Kidney glomerular epithelial cell (primary cell): ENCODE data around the gene PLEKHH1.

Experiments used
- DNase-seq: peaks from one replicate; lab custom pipeline; 2025; lab: John Stamatoyannopoulos, UW

Gene PLEKHH1

GRCh38 chr14:67532998-67533753 lies at the start of gene PLEKHH1:
Gene PLEKHH1 (plus strand): TSS chr14:67533290. CDS start chr14:67541868, 8,578 bp downstream.
- peak; percentile 77 for DNase-seq

- no peak for DNase-seq
These were observed 49.4 kb upstream of the PLEKHH1 start for GRCh38 chr14:67483579-67484285.

DNA sequence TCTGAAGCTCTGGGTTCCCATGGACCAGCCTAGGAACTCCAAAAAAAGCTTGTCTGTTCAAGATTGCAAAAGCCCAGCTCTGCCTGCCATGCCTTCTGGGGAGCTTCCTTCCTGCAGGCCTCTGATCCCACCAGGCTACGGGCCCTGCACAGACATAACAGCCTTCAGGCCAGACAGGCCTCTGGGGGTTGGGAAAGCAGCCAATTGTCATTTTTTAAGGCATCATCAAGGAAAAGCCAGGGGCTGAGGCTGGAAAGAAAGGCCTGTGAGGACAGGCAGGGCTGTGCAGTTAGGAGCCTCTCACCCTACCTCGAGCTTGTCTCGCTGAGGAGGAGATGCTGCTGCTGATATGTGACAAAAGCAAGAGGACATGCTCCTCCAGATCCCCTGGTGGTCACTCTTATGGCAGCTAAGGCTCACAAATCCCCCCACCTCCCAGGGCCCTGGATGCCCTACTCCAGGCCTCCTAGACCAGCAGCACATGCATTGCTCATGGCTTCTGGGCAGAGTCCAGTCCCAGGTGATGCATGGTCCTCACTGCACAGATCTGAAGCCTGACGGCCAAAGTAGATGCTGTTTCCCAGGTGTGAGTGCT lies 47.5 kb upstream of the PLEKHH1 start:
- no peak for DNase-seq

GRCh38 chr14:67486890-67487289 lies 46.2 kb upstream of the PLEKHH1 start:
- no peak for DNase-seq

GRCh38 chr14:67487332-67487731 lies 45.8 kb upstream of the PLEKHH1 start:
- no peak for DNase-seq

- no peak for DNase-seq
These were observed 44.9 kb upstream of the PLEKHH1 start, which contains the start of gene TMEM229B for GRCh38 chr14:67487937-67488893. Gene TMEM229B (minus strand): TSS chr14:67488721. CDS start chr14:67473923, 14,798 bp downstream.

DNA sequence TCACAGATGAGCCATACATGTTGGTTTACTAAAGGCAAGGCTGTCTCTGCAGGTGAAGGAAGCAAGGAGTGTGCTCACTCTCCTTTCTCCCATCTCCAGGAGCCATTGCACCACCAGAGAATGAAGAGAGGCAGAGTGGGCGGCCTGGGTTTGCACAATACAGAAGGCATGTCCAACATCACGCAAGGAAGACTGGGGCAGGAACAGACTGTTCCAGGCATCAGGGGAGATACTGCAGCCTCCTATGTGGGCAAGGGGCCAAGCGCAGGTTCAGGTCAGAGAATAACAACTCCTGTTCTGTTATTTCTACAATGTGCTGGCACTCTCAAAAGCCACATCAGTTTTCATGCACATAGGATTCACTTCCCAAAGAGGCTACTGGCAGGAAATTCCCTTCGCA lies 42.9 kb upstream of the PLEKHH1 start:
- DNase-seq = no peak

GRCh38 chr14:67491285-67491684 lies 41.8 kb upstream of the PLEKHH1 start:
- no peak for DNase-seq

DNA sequence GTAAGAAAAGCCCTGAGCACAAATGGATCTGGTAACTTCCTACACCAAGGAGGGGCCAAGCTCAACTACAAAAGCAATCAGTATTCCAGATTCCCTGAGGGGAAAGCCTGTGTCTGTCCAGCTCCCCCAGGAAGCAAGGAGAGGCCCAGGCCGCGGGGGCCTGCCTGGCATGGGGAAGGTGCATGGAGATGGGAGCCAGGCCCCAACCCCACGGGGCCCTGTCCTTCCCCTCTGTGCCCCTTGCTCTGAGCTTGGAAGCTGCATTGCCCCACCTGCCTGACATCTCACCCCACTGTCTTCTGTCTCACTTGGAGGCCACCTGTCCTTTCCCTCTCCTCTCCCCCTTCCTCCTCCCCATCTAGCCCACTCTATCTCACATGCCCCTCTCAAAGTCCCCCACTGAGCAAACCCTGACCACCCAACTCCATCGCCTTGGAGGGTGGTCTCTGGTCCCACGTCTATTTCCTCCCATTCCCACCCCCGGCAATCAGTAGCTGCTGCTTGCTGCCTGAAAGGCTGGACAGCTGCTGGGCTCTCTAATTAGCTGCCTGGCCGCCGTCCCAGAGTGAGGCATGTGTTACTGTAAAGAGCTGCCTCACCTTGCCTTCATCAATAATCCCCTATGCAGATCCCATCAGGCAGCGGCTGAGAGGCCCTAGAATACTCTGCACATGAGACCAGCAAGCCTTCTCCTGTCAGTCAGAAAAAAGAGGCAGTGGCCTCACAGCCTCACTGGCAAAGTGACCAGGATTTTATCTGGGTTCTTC lies 41.2 kb upstream of the PLEKHH1 start:
- DNase-seq = no peak

DNA sequence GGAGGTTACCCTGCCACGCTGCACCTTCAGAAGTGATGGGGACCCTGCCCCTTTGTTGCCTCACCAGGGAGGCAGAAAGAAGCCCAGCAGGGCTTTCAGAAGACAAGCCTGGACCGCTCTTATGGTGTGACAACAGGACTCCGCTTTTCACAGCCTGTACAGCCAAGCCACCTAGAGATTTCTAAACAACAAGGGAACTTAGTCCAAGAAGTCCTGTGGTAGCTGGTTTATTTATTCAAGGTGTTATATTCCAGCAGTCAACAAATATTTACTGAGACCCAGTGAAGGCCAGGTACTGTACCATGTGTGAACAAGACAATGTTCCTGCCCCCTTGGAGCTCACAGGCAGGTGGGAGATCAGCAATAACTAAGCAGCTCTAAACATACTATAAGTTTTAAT lies 40.6 kb upstream of the PLEKHH1 start:
- no peak for DNase-seq

- DNase-seq = no peak
These were observed 39.9 kb upstream of the PLEKHH1 start for GRCh38 chr14:67493092-67493717.

DNA sequence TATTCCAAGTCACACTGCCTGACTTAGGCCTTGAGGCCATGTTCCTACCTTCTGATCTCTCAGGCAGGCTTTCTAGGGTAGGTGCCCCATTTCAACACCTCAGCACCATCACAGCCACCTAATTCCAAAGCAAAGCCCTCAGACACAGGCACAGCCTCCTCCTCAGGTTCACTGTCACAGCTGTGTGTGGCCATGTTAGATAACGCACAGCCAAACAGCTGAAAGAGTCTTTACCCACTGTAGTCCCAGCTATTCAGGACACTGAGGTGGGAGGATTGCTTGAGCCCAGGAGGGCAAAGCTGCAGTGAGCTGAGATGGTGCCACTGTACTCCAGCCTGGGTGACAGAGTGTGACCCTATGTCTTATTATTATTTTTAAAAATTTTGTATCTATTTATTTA lies 37.3 kb upstream of the PLEKHH1 start:
- no peak for DNase-seq

- no peak for DNase-seq
These were observed 35.9 kb upstream of the PLEKHH1 start for GRCh38 chr14:67497216-67497615.

DNA sequence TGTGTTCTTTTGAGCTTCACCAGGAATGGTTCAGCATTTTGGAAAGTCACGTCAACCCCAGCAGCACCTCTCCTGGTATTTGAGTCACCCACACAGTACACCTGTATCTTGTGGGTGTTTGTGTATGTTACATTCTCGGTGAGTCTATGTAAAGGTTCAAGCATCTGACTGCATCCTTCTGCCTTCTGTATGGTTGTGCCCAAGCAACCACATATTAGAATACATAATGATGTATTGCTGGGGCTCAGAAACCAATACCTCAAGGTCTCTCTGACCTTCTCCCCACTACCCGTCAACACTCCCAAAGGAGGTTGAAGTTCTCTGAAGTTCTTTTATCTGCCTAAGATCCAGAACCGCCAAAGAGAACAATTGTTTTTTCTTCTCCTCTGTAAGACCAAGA lies 35.4 kb upstream of the PLEKHH1 start:
- DNase-seq = no peak

DNA sequence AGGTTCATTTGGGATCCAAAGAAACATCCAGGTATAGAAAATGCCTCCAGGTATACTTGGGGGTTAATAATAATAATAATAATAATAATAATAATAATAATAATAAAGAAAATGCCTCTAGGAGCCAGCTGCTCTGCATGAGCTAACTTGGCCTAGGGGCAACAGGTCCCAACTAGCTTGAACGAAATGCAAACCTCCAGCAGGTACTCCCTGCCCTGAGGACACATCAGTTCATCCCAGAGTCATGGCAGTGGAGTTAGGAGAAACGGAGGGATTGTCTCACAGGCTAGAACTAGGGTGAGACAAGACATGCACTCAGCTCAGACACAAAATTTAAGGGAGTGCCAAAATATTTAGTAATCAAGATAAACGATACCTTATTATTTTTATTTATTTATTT lies 32.1 kb upstream of the PLEKHH1 start:
- DNase-seq = no peak

DNA sequence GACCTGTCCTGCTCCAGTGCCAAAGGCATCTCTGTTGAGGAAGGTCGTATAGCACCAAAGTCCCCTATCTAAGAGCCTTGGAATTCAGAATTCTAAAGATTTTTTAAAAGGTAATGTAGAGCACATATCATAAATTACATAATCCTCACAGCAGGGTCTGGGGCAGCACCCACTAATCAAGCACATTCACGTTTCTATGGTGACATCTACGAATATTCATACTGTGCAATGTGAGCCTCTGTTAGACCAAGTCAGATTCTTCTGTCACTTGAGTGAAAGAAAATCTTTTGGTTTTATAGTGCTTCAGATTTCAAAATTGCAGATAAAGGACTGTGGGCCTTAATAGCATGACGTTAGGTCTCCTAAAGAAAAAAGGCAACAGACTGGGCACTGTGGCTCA lies 31.4 kb upstream of the PLEKHH1 start:
- DNase-seq = no peak

- no peak for DNase-seq
These were observed 30.2 kb upstream of the PLEKHH1 start for GRCh38 chr14:67502867-67503266.

- DNase-seq = no peak
These were observed 29.8 kb upstream of the PLEKHH1 start for GRCh38 chr14:67503331-67503730.

DNA sequence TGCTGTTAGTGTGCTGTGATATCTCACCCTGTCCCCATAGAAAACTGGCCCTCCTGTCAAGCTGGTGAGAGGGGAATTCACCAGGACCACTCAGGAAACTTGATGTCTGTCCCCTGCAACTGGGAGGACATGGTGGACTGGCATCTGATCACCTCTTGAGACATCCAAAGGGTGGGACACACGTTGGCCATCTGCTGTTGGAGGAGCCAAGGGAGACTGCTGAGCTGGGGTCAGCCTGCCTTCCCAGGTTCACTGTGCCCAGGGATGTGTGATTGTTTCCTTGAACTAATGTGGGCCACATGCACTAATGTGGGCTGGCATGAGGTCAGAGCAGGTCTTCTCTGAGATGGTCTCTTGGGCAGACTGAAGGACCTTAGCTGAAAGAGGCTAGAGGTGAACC lies 27.8 kb upstream of the PLEKHH1 start:
- no peak for DNase-seq

DNA sequence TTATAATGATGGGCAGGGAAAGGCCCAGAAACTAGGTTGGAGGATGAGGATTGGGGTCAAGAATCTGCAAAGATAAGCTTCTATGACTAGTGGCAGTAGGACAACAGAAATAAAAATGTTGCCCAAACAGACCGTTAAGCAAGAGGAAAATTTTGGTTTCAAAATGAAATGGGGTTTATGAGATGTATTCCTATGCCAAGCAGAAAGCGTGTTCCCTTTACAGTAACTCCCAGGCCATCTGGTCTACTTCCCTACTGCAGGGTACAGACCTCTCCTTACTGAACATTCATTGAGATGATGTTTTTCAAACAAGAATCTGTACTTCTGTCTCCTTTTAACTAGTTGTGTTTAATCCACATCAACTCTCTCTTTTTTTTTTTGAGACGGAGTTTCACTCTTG lies 24.1 kb upstream of the PLEKHH1 start:
- no peak for DNase-seq

DNA sequence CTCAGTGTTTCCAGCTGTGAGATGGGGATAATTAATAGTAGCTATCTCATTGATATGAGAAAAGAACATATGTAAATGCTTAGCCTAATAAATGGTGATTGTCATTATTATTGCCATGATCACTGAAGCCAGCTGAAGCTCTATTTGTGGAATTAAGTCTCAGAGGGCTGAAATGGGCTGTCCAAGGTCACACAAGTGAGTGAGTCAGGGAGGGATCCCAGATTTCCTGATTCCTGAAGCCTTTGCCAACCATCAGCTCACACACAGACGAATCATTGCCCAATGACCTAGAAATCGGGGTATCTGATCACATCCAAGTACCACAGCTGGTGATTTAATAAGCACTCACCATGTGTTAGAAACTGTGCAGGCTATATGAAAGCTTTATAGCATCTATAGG lies 23.0 kb upstream of the PLEKHH1 start:
- no peak for DNase-seq
